Measurements from ENCODE around the gene C9orf153. TPM values are rescaled to one million over a fixed set of nuclear protein-coding genes. Genes with fewer than 3 reads are reported as not detected.

C9orf153 gene
- total RNA-seq, 1 experiment from 2014 or later, result 0.17 TPM

- H3K4me1 Mint-ChIP-seq, result peaks cover 23 to 34% of the 10 kb centered on the region in 2 experiments
- H3K27ac ChIP-seq (ENCODE audit: insufficient read length, low read depth, low read length), result no peak overlapping the region
- H3K36me3 Mint-ChIP-seq (ENCODE audit: insufficient read depth in 1 of 3, low read depth in 3 of 3), result peaks cover 3 to 13% (median 3%) of the 10 kb centered on the region in 3 experiments
- H2BK20ac ChIP-seq (ENCODE audit: low read depth, low read length, poor library complexity, severe bottlenecking), result no peak overlapping the region
- H3T11ph ChIP-seq (ENCODE audit: low read length), result no peak overlapping the region
- H3K4me3 Mint-ChIP-seq, result no peak overlapping the region; a peak in 1 of 5 replicates
- TF ChIP-seq CTCF (conservative IDR thresholded peaks at IDR 0.05), result no peak
- no peak overlapping the region for H2AFZ ChIP-seq (ENCODE audit: low read length)
- H3K14ac ChIP-seq (ENCODE audit: insufficient read depth, low read length), result no peak overlapping the region
- peaks cover 5% of the 10 kb centered on the region for H3K27me3 Mint-ChIP-seq (ENCODE audit: low read depth)
- no peak overlapping the region for H2AK5ac ChIP-seq (ENCODE audit: insufficient read length, low read length)
- peaks cover 2% of the 10 kb centered on the region; the same call in 1 of the 2 replicates for H3K4me1 ChIP-seq (ENCODE audit: insufficient read depth, low read length)
- H4K20me1 ChIP-seq (ENCODE audit: control insufficient read depth, insufficient read depth, insufficient read length), result no peaks in the 10 kb centered on the region
- no peak overlapping the region for H4K5ac ChIP-seq (ENCODE audit: insufficient read length, low read depth, low read length)
- H3K79me2 ChIP-seq (ENCODE audit: insufficient read depth, low read length), result no peaks in the 10 kb centered on the region
- H3K56ac ChIP-seq (ENCODE audit: insufficient read length, low read depth, low read length), result no peak overlapping the region
- H3K23ac ChIP-seq (ENCODE audit: insufficient read length, low read depth, low read length), result no peak overlapping the region
- no peak overlapping the region for H3K18ac ChIP-seq (ENCODE audit: insufficient read length, low read depth, low read length)
- DNase-seq, result no peak
- no peak overlapping the region for H3K27ac Mint-ChIP-seq
- H4K91ac ChIP-seq (ENCODE audit: insufficient read length, low read depth, low read length), result no peak overlapping the region
- H3K23me2 ChIP-seq (ENCODE audit: insufficient read length, low read depth, low read length, poor library complexity, severe bottlenecking), result no peaks in the 10 kb centered on the region
- peaks cover 25 to 34% of the 10 kb centered on the region in 2 experiments; a peak in 4 of 5 replicates for H3K9me3 Mint-ChIP-seq
- H3K9ac ChIP-seq (ENCODE audit: extremely low read depth, insufficient read length, low read length), result no peak overlapping the region
- no peak overlapping the region for H3K4ac ChIP-seq (ENCODE audit: low read depth, low read length)
- no CpG with 5 or more reads among the region's 2 CpGs for WGBS (ENCODE audit: extremely low coverage, insufficient read length, low lambda C conversion rate)
- no peaks in the 10 kb centered on the region for H3K79me1 ChIP-seq (ENCODE audit: insufficient read depth, low read depth, low read length, poor library complexity, severe bottlenecking)
- H3K9me3 ChIP-seq (ENCODE audit: control insufficient read depth, low read depth, low read length), result no peaks in the 10 kb centered on the region
- H4K8ac ChIP-seq (replicated peaks; ENCODE audit: insufficient read length, low read depth, low read length), result no peak overlapping the region
- no peak overlapping the region for H2BK5ac ChIP-seq (ENCODE audit: insufficient read length, low read length)
- H2BK15ac ChIP-seq (ENCODE audit: low read depth, low read length), result no peak overlapping the region
- no peak overlapping the region for H2BK120ac ChIP-seq (ENCODE audit: low read depth, low read length, poor library complexity, severe bottlenecking)
- no peak overlapping the region for H2BK12ac ChIP-seq (ENCODE audit: insufficient read length, low read depth, low read length)
- H3K27me3 ChIP-seq (ENCODE audit: insufficient read depth, low read length), result no peaks in the 10 kb centered on the region
- H3K4me2 ChIP-seq (ENCODE audit: insufficient read depth, insufficient read length, low read length), result no peak overlapping the region
These were observed 72.8 kb downstream of the C9orf153 start for GRCh38 chr9:86186696-86187095.

Data from H9 (cell line).